Urothelium cell line (cell line): ENCODE measurements around the gene ADH1C.
A peak's percentile ranks its signal among the peaks of the same experiment; 100 is the strongest.
"Not testable (repeated sequence)": the region's sequence is repeated elsewhere in the genome, so short reads cannot be mapped to it uniquely, and the experiment has no call there.

ENCODE experiments used
- DNase-seq: peaks from one replicate; pipeline ENCODE4 v3.0.0; 2011; ENCODE audit warnings: low spot score, mixed read lengths
- FAIRE-seq: peaks from 2 replicates; lab custom pipeline; 2011; peaks lifted over from hg19 to GRCh38; lab: Jason Lieb, UNC

The ADH1C gene

DNA sequence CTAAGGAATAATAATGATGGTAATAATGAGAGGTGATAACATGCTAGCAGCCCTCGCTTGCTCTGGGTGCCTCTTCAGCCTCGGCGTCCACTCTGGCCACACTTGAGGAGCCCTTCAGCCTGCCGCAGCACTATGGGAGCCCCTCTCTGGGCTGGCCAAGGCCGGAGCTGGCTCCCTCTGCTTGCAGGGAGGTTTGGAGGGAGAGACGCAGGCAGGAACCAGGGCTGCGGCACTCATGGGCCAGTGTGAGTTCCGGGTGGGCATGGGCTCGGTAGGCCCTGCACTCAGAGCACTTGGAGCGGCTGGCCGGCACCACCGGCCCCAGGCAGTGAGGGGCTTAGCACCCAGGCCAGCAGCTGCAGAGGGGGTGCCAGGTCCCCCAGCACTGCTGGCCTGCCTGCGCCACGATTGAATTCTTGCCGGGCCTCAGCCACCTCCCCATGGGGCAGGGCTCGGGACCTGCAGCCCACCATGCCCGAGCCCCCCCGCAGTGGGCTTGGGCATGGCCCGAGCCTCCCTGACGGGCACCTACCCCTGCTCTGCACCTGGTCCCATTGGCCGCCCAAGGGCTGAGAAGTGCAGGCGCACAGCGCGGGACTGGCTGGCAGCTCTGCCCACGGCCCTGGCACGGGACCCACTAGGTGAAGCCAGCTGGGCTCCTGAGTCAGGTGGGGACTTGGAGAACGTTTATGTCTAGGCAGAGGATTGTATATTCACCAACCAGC is 7.1 kb upstream of the ADH1C start:
- DNase-seq (no peak), FAIRE-seq (no peak)

- FAIRE-seq (no peak), DNase-seq (no peak)
Observed at GRCh38 chr4:99357948-99358347, 5.4 kb upstream of the ADH1C start.

DNA sequence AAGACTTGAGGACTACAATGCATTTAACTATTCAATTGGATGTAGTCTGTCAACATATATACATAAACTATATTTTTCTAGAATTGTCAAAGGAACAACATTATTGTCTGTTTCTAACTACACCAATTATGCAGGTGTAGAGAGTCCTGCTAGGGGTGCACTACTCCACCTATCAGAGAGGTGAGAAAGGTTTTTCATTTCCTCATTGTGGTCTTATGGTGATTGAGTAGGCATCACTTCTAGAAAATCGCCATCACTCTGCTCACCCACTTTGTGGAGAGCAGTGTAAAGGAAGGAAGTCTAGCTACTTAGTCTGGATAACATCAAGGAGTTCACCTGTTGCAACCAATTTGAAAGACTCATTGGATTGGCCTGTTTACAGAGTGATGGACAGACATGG is 4.4 kb upstream of the ADH1C start:
- DNase-seq (no peak), FAIRE-seq (no peak)

GRCh38 chr4:99356149-99356548 is 3.6 kb upstream of the ADH1C start:
- not testable (repeated sequence) for DNase-seq, FAIRE-seq

GRCh38 chr4:99351487-99351886 is 1.1 kb downstream of the ADH1C start:
- no peak for FAIRE-seq
- no peak for DNase-seq

GRCh38 chr4:99349338-99349737 is 3.2 kb downstream of the ADH1C start:
- no peak for DNase-seq
- FAIRE-seq = no peak

- not testable (repeated sequence) for DNase-seq, FAIRE-seq
Observed at GRCh38 chr4:99342624-99343023, 9.9 kb downstream of the ADH1C start.

- DNase-seq (no peak), FAIRE-seq (no peak)
Observed at GRCh38 chr4:99341426-99341825, 11.1 kb downstream of the ADH1C start.

- no peak for DNase-seq
- no peak for FAIRE-seq
Observed at GRCh38 chr4:99339172-99339571, 13.4 kb downstream of the ADH1C start.

GRCh38 chr4:99336553-99336952 is 16.0 kb downstream of the ADH1C start:
- DNase-seq (no peak), FAIRE-seq (peak; percentile 89)

GRCh38 chr4:99334880-99335279 is 17.7 kb downstream of the ADH1C start:
- no peak for FAIRE-seq
- DNase-seq = no peak

- DNase-seq (no peak), FAIRE-seq (no peak)
Observed at GRCh38 chr4:99330648-99331047, 21.9 kb downstream of the ADH1C start.

GRCh38 chr4:99329876-99330275 is 22.7 kb downstream of the ADH1C start:
- no peak for DNase-seq
- no peak for FAIRE-seq

GRCh38 chr4:99324979-99325378 is 27.6 kb downstream of the ADH1C start:
- FAIRE-seq (no peak), DNase-seq (no peak)

GRCh38 chr4:99324361-99324760 is 28.2 kb downstream of the ADH1C start:
- FAIRE-seq (no peak), DNase-seq (no peak)

GRCh38 chr4:99323756-99324155 is 28.8 kb downstream of the ADH1C start:
- DNase-seq = no peak
- FAIRE-seq = no peak

- DNase-seq (no peak), FAIRE-seq (no peak)
Observed at GRCh38 chr4:99321241-99322191, 31.0 kb downstream of the ADH1C start, which contains the start of gene ADH1B. Gene ADH1B (minus strand): TSS chr4:99321401. CDS start chr4:99321331, 70 bp downstream.

GRCh38 chr4:99317811-99318210 is 34.7 kb downstream of the ADH1C start:
- FAIRE-seq, DNase-seq: not testable (repeated sequence)

DNA sequence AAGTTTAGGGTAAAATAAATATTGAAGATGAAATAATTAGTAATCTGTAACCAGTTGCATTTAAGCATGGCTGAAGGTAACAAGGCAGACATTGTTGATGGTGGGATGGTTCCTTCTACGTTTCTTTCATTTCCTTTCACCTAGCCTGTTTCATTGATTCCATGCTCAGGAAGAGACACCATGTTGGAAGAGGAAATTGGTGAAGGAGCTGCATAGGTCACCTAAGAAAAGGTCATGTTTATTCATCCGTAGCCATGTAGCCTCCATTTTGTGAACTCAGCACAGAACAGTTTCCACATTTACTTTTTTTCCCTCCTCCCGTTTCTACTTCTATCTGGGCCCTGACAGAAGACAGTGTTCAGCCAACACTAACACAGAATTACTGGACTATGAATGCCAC is 35.2 kb downstream of the ADH1C start:
- FAIRE-seq = no peak

DNA sequence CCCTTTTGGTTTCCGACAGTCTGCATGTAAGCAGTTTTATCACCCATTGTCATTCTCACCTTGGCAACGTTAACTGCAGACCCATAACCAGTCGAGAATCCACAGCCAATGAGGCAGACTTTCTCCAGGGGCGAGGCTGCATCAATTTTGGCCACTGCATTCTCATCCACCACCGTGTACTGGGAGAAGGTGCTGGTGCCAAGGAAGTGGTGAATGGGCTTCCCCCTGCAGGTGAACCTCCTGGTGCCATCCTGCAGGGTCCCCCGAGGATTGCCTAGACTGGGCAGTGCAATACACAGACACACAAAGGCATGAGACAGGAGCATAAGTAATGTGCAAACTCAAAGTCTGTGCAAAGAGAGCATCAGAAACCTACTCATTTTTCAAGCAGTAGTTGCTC is 36.7 kb downstream of the ADH1C start:
- no peak for DNase-seq
- FAIRE-seq = no peak

More for the DNA sequence above, 35.2 kb downstream of the ADH1C start:
- no peak for DNase-seq

DNA sequence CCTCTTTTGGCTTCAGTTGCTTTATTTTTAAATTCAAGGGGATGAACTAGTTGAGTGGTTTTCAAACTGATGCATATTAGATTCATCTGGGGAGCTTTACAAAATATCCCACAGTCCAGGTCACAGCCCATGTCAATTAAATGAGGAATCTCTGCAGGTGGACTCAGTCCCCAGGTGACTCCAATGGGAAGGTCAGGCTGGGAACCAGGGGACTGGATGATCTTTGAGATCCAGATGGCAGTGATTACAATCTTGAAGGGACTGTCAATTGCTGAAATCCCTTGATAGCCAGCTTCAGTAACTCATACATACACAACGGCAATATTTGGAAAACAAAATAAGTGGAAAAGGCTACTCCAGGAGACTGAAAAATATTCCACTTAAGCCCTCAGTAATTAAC is 38.3 kb downstream of the ADH1C start:
- DNase-seq = no peak
- FAIRE-seq = no peak

GRCh38 chr4:99310389-99310788 is 42.2 kb downstream of the ADH1C start:
- FAIRE-seq (no peak), DNase-seq (no peak)
